CD4-positive, alpha-beta T cell treated with Interleukin-17A for 4 hours (primary cell): ENCODE measurements around the gene LBP.
"Not testable (repeated sequence)": the region's sequence is repeated elsewhere in the genome, so short reads cannot be mapped to it uniquely, and the experiment has no call there.

ENCODE experiments used
- DNase-seq: peaks from one replicate; pipeline ENCODE4 v3.0.0-alpha.2; 2020; ENCODE audit warnings: mixed read lengths

Gene LBP

DNA sequence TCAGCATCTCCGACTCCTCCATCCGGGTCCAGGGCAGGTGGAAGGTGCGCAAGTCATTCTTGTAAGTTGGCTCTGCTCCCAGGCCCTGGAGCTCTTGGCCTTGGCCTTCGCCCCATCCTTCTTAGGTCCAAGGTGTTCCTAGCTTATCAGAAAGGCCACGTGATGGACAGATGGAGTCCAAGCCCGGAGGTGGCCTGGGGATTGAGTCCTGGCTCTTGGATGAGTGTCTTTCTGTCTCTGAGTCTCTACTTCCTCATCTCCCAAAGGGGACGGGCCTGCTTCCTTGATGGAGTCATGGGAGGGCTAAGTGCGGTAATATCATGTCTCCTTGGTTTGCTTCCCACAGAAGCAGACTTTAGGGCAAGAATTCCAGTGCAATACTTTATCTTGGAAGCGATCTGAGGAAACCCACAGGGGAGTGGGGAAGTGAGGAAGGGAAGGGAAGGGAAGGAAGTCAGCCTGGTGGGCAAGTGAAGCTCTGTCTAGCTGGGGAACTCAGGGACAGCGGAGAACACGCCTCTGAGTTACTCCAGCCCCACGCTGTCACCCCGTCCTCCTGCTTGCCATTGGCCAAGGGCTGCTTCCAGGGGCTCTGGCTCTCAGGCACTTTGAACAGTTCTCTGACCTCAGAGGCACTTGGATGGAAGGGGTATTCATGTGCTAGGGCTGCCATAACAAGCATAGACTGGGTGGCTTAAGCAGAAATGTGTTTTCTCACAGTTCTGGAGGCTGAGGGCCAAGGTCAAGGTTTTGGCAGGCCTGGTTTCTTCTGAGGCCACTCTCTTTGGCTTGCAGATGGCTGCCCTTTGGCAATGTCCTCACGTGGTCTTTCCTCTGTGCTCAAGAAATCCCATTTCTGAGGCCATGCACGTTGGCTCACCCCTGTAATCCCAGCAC lies 4.8 kb downstream of the LBP start:
- no peak for DNase-seq

DNA sequence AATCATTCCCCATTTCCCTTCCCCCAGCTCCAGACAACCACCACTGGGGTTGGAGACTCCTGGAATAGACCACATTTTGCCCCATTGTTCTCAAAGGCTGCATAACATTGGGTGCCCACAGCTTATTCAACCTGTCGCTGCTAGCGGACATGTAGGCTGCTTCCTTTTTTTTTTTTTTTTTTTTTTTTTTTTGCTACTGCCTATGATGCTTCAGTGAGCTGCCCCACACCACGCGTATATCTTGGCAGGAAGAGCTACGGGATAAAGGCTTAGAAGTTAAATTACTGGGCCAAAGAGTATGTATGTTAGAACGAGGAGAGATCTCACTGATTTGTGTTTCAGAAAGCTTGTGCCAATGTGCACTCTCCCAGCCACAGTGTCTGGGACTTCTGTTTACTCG lies 7.0 kb downstream of the LBP start:
- DNase-seq: no peak

DNA sequence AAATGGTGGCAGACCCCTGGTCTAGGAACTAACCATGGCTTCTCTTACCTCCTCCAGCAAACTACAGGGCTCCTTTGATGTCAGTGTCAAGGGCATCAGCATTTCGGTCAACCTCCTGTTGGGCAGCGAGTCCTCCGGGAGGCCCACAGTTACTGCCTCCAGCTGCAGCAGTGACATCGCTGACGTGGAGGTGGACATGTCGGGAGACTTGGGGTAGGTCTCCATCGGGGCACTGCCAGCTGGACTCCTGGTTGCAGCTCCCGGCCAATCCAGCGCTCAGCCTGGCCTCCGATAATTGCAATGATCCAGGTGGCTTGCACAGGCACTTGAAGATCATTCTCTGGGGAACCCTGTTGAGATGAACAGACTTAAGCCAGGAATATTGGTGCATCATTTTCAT lies 7.9 kb downstream of the LBP start:
- no peak for DNase-seq

DNA sequence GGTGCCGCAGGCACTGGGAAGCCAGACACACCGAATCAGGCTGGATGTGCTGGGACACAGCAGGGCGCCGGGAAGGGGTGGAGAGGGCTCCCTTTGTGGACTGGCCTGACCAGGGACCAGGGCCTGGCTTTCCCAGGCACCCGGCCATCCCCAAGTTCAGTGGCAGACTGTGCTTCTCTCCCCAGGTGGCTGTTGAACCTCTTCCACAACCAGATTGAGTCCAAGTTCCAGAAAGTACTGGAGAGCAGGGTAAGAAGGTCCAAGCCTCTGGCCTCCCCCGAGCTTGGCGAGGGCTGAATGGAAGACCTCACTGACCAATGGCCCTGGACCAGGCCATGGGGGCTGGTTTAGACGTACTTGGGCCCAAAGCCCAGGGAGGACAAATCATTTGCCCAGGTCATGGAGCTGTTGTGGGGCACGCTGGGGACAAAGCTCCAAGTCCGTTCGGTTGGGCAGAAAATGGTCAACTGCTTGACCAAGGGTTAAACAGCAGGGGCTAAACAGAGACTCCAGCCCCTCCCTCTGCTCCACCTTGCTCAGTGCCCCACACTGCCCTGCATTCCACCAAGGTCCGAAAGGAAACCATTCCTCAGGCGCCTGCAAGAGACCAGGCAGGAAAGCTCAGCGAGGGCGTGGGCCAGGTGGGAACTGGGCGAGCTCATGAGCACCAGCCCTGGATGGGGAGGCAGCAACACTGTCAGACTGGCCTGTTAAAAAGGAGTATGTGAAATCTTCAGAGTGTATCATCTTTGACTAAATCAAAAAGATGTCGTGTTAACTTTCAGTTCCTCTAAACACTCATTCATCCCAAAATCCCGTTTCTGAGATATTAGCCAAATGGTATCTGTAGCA lies 9.1 kb downstream of the LBP start:
- no peak for DNase-seq

DNA sequence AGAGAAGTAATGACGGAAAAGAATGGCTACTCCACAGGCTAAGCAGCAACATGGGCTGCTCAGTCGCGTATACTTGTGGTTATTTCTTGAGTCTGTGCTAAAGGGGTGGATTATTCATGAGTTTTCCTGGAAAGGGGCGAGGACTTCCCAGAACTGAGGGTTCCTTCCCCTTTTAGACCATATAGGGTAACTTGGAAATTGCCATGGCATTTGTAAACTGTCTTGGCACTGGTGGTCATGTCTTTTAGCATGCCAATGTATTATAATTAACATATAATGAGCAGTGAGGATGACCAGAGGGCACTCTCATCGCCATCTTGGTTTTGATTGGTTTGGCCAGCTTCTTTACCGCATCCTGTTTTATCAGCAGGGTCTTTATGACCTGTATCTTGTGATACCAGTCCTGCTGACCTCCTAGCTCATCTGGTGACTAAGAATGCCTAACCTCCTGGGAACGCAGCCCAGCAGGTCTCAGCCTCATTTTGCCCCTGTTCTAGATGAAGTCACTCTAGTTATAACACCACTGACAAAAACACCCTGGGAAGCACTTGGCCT lies 11.4 kb downstream of the LBP start:
- no peak for DNase-seq

DNA sequence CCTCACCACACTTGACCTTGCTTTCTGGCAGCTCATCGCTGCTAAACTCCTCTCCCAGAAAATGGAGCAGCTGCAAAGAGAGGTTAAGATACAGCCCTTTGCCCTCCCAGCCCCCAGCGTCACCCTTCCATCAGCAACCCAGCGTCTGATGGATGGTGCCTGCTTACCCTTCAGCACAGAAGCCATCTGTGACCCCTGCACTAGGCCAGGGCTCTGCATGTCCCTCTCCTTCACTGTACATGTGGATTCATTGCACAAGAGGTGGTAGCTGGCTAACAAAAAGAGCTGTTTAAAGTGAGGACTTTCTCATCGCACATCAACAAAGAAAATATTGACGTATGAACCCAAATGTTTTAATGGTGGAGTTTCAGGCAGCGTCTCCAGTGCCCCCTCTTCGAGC lies 12.3 kb downstream of the LBP start:
- no peak for DNase-seq

DNA sequence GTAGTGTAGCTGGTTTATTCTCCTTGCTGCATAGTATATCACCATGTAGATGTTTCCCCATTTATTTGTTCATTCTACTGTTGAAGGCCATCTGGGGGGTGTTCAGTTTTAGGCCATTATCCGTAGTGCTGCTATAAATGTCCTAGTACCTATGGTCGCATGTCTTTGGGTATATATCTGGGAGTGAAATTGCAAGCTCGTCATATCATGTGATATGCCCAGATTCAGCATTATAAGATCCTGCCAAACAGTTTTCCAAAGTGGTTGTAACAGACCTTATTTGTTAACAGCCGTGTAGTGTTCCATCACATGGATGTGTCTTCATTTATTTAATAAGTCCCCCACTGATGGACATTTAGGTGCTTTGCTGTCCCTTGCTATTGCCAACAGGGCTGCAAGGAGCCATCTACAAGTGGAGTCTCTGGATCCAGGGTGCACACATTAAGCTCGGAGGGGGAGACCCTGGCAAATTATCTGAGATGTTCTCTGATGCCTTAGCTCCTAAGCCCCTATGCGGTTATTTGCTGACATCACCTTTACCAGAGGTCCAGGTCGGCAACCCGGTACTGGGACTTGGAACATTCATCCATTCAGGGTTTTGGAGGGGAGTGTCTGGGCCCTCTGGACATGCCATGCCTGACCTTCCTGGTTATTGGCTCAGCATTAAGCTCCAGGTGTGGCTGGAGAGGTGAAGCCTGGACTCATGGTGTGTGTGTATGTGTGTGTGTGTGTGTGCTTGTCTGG lies 16.9 kb downstream of the LBP start:
- DNase-seq: no peak

DNA sequence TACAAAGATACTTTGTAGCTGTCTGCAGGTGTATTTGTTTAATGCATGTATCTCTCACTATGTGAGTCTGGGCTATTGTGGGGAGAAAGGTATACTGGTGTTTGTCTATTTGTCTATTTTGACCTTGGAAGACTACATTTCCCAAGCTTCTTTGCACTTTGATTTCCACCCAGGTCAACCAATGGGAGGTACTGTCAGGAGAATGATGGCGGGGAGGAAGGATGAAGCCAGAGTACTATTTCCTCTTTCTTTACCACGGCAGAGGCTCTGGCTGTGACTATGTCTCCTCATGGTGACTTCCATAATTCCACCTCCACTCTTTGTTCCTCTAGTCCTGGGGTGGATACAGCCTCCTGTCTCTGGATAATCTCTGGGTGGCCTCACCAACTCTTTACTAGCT lies 23.1 kb downstream of the LBP start:
- DNase-seq: no peak

DNA sequence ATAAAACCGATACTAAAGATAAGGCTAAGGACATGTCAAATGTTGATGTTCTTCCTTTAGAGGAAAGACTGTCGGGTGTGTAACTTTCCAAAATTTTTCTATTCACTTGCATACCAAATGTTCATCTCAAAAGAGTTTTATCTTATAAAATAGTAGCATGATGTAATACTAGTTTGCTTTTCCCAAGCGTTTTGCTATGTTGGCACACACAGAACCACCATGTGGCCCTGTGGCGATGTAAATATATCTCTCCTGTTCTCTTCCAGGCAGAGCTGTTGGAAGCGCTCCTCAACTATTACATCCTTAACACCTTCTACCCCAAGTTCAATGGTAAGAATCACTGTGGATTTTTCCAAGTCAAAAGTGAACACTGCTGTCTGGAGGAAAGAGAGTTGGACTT lies 26.5 kb downstream of the LBP start:
- DNase-seq: no peak

DNA sequence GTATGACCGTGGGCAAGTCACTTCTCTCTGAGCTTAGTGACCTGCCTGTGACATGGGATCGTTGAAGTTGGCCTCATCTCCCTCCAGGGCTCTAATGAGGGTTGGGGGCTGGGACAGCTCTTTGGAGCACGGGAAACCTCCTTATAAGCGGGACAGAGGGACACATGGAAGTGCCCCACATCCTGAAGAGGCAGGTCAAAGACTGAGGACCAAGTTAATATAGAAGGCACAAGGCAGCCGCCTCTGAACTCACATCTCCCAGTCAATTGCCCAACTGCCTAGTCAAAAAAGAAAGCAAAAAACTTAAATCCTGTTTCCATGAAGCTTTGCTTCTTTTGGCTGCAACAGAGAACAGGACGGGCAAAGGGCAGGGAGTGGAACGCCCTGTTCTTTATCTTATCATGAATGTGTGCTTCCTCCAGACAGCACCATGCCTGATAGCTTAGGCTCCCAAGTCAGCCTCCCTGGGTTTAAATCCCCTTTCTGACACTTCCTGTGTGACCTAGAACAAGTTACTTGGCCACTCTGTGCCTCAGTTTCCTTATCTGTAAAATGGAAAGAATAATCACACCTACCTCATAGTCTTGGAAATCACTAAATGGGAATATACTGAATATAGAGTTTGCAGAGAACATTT lies 27.1 kb downstream of the LBP start:
- no peak for DNase-seq

DNA sequence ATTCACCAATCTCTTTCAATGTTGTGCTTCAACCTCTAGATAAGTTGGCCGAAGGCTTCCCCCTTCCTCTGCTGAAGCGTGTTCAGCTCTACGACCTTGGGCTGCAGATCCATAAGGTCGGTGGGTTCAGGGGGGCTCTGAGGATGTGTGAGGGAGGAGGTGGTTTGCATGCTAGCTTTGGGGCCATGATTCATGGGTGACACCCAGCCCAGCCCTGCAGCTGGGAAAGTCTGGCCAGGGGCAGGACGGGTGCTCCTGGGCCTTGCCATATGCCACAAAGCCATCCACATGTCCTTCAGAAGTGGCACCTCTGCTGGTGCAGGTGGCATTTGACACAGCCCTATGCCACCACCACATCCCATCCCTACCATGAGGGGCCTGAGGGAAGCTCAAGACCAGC lies 27.6 kb downstream of the LBP start:
- no peak for DNase-seq

DNA sequence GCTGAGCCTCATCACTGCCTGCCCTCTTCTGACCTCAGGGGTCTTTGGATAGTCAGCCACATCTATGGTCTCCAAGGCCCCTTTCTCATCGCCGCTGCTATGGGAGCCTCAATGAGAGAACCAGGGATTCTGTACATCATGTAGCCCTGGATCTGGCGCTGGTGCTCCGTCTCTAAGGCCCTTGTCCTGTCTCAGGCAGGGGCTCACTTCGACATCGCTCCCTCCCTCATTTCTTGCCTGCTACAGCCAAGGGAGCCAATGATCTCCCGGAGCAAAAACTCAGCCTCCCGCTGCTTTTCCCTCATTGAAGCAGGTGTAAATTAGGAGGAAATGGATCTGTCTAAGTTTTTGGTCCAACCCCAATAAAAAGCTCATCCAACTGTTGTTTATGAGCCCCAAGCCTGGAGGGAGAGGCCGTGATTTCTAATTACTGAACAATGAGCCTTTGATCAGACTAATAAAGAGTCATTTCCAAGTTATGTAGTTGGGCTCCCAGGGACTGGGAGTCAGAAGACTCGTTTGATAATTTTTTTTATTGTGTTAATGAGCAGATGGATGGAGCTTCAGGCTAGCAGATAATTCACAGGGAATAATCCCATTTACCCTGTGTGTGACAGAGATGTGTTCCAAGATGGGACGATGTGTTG lies 30.9 kb downstream of the LBP start:
- no peak for DNase-seq

DNA sequence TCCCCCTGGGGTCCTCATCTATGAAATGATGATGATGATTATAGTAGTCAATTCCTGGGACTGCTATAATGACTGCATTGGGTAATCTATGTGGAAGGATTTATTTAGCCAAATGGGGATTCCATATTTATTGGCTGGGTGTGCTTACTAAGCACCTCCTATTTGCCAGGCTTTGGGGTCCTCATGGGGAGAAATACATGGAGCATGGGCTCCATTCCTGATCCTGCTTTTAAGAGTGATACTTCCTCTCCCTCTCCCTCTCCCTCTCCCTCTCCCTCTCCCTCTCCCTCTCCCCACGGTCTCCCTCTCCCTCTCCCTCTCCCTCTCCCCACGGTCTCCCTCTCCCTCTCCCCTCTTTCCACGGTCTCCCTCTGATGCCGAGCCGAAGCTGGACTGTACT lies 31.6 kb downstream of the LBP start:
- DNase-seq: not testable (repeated sequence)

DNA sequence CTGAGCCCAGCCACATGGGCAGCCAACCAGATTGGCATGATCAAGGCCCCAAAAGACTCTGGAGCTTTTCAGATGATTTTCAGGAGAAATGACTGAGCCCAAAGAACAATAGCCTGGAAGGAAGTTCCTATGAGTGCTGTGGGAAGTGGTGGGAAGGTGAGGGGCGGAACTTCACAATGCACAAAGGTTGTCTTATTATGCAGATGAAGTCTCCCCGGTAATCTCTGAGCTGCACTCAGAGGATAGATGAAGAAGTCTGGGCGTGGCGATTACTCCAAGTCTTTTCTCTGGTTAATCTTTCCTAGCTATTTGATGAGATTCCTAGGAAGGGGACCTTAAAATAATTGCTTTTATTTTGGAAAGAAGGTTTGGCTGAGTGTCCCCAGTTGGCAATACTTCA lies 36.9 kb downstream of the LBP start:
- DNase-seq: no peak

DNA sequence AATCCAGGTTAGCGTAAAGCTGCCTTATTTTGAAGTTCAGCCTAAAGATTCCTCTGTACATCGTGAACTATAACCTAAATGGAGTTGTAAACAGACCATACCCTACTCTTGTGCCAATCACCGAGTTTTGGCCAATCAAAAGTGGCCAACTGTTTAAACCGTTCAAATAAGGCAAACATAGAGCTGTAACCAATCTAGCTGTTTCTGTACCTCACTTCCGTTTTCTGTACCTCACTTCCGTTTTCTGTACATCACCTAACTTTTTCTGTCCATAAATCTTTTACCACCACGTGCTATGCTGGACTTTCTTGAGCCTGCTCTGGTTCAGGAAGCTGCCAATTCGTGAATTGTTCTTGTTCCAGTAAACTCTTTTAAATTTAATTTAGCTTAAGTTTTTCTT lies 39.7 kb downstream of the LBP start:
- DNase-seq: no peak

DNA sequence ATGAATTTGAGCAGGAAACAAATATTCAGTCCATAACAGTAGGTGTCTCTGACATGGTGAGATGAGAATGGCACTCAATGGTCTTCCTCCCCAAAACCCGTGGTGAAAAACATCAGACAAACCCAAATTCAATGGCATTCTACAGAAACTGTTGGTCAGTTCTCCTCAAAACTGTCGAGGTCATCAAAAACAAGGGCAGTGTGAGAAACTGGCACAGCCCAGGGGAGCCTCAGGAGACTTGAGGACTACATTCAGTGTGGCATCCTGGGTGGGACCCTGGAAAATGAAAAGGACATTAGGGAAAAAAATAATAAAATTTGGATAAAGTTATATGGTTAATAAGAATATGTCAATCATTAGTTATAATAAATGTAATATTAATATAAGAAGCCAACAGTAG lies 40.6 kb downstream of the LBP start:
- no peak for DNase-seq

DNA sequence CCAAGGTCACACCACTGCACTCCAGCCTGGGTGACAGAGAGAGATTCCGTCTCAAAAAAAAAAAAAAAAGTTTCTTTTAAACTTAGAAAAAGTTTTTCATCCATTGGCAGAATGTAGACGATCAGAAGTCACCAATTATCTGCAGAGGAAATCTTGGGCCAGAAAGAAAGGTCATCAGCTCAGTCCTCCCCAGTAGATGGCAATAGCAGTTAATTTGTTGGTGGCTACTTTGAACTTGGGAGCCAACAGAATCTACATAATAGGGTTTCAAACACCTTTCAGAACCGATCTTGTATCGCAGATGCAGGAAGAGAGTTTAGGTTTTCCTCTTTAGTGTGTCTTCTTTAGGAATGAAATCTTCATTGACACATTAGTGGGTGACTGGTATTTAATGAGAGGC lies 41.7 kb downstream of the LBP start:
- DNase-seq: no peak

DNA sequence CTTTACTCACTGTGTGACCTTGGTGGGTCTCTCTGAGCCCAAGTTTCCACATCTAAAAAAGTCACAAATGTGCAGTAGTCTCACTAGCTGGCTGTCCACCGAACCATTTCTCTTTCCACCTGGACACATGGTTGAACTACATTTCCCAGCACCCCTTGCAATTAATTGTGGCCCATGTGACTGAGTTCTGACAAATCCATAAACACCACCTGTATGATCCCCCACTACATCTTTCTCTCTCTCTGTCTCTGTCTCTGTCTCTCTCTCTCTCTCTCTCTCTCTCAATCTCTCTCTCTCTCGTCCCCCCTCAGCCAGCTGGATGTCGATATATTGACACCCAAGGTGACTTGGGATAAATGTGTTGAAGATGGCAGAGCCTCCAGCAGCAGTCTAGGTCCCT lies 46.1 kb downstream of the LBP start:
- no peak for DNase-seq

DNA sequence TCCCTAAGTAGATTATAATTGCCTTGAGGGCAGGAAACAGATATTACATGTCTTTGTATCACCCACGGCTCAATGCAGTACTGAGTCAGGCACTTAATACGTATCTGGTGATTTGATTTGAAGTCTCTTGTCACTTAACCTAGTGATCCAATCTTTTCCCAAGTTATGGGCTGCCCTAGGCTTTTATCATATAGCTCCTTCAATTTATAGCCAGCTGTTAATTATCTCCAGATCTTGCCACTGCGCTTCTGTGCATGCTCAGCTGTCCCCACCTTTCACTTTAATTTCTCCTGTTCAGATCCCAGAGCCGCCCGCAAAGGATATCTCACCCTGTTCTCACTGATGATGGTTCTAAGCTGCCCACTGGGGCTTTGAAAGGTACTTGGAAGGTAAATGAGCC lies 47.0 kb downstream of the LBP start:
- DNase-seq: no peak

DNA sequence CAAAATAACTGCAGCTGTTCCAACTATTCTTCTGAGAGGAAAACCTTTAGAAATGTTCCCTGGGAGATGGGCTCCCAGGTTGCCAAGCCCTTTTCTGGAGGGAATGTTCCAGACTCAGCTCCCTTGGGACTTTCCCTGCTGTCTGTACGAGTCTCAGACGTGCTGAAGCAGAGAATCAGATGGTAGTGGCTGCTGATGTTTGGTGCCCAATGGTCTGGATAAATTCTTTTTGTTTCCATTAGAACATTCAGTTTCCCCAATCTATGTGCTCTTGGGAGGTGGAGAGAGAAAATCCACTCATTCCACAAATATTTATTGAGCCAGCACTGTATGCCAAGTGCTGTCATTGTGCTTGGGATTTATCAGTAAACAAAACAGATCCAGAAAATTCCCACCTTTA lies 48.9 kb downstream of the LBP start:
- DNase-seq: no peak

DNA sequence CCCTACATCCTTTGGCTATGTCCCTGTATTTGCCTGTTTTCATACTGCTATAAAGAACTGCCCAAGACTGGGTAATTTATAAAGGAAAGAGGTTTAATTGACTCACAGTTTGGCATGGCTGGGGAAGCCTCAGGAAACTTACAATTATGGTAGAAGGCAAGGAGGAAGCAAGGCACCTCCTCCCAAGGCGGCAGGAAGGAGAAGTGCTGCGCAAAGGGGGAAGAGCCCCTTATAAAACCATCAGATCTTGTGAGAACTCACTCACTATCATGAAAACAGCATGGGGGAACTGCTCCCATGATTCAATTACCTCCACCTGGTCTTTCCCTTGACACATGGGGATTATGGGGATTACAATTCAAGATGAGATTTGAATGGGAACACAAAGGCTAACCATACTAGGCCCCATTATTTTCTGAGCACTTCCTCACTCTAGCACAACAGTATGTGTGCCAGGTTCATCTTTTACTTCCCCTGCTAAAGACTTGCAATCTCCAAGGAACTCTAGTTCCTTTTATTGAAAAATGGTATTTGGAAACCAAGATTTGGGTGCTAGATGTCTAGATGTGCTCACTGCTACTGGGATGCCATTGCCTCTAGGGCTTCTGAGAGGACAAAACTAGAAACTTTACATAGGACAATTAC lies 49.6 kb downstream of the LBP start:
- DNase-seq: not testable (repeated sequence)

DNA sequence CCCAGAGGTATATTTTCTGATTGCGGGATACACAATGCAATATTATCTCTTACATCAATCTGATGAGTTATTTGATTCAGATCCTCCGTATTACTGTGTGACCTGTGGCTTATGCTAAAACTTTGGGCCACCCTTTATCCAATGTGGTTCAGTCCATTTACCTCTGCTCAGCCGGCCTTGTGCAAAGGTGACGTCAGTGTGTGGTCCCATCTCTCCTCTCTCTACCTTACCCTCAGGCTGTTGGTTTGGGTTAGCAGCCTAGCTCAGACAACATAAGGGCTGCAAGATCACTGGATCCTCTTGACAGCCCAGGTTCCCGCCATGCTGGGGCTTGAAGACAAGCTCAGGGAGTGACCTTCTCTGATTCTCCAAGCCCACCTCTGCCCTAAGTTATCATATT lies 55.8 kb downstream of the LBP start:
- DNase-seq: no peak
